HEK293T (cell line): Measurements from ENCODE around the gene TNRC18.

Experiments used
- BHLHE40 ChIP-seq: fragments of 450-650 bp; IDR thresholded peaks from 2 replicates; pipeline ENCODE4 v1.6.1; 2016; ENCODE audit warnings: mild to moderate bottlenecking, moderate library complexity, borderline replicate concordance
- CTBP1 ChIP-seq: fragments of 450-650 bp; IDR thresholded peaks from 2 replicates; pipeline ENCODE4 v1.6.1; 2016; ENCODE audit warnings: borderline replicate concordance
- ELF4 ChIP-seq: fragments of 450-650 bp; IDR thresholded peaks from 2 replicates; pipeline ENCODE4 v1.6.1; 2017; ENCODE audit warnings: antibody characterized with exemption
- FOXK2 ChIP-seq: fragments of 450-650 bp; IDR thresholded peaks from 2 replicates; pipeline ENCODE4 v1.6.1; 2016; ENCODE audit warnings: mild to moderate bottlenecking
- FOXM1 ChIP-seq: fragments of 450-650 bp; IDR thresholded peaks from 2 replicates; pipeline ENCODE4 v1.6.1; 2017; ENCODE audit warnings: mild to moderate bottlenecking, borderline replicate concordance
- HDGF ChIP-seq: fragments of 450-650 bp; IDR thresholded peaks from 2 replicates; pipeline ENCODE4 v1.6.1; 2017; ENCODE audit warnings: antibody characterized with exemption, borderline replicate concordance
- L3MBTL2 ChIP-seq: fragments of 450-650 bp; conservative IDR thresholded peaks from 2 replicates; pipeline ENCODE4 v1.6.1; 2016; ENCODE audit warnings: mild to moderate bottlenecking
- LEF1 ChIP-seq: fragments of 450-650 bp; IDR thresholded peaks from 2 replicates; pipeline ENCODE4 v1.6.1; 2017; ENCODE audit warnings: mild to moderate bottlenecking, borderline replicate concordance
- NFRKB ChIP-seq: fragments of 450-650 bp; IDR thresholded peaks from 2 replicates; pipeline ENCODE4 v1.6.1; 2016; ENCODE audit warnings: mild to moderate bottlenecking, moderate library complexity
- PKNOX1 ChIP-seq: fragments of 450-650 bp; IDR thresholded peaks from 2 replicates; pipeline ENCODE4 v1.6.1; 2016
- SP1 ChIP-seq: fragments of 450-650 bp; IDR thresholded peaks from 2 replicates; pipeline ENCODE4 v1.6.1; 2017
- SUZ12 ChIP-seq: fragments of 450-650 bp; IDR thresholded peaks from 2 replicates; pipeline ENCODE4 v1.6.1; 2016; ENCODE audit warnings: mild to moderate bottlenecking
- TARDBP ChIP-seq: fragments of 450-650 bp; IDR thresholded peaks from 2 replicates; pipeline ENCODE4 v1.6.1; 2016
- ZNF384 ChIP-seq: fragments of 450-650 bp; IDR thresholded peaks from 2 replicates; pipeline ENCODE4 v1.6.1; 2016

- no peak for TF ChIP-seq PKNOX1
- TF ChIP-seq FOXM1, result no peak
- TF ChIP-seq LEF1, result no peak
- no peak for TF ChIP-seq L3MBTL2
- TF ChIP-seq SUZ12, result no peak
- no peak for TF ChIP-seq ZNF384
- TF ChIP-seq FOXK2, result no peak
- no peak for TF ChIP-seq SP1
- no peak for TF ChIP-seq TARDBP
- TF ChIP-seq BHLHE40, result no peak
- no peak for TF ChIP-seq ELF4
- no peak for TF ChIP-seq CTBP1
- no peak for TF ChIP-seq HDGF
- no peak for TF ChIP-seq NFRKB
Measured at GRCh38 chr7:5322621-5323410, 100.8 kb downstream of the TNRC18 start.
